ENCODE data around the gene PPP1R9A.

Gene PPP1R9A

GRCh38 chr7:95088536-95089215, 181.3 kb downstream of the PPP1R9A start:
- Histone ChIP-seq H3K9ac (ENCODE audit: low read length) (no peak overlapping the region), H3K36me3 (ENCODE audit: control insufficient read depth, insufficient read depth, low read length, severe bottlenecking) (no peaks in the 10 kb centered on the region), H3K4me3 (ENCODE audit: low read length) (no peak overlapping the region), H3K27me3 (replicated peaks; ENCODE audit: control insufficient read depth, insufficient read depth, low read length) (no peaks in the 10 kb centered on the region), H3K4me1 (ENCODE audit: control insufficient read depth, insufficient read depth, low read length) (no peaks in the 10 kb centered on the region), H3K9me3 (ENCODE audit: control insufficient read depth, low read length) (no peaks in the 10 kb centered on the region)
- no peak for DNase-seq (ENCODE audit: low read depth)

- Histone ChIP-seq H3K9me3 (ENCODE audit: control insufficient read depth, low read length) (no peaks in the 10 kb centered on the region), H3K4me3 (ENCODE audit: low read length) (no peak overlapping the region), H3K27me3 (replicated peaks; ENCODE audit: control insufficient read depth, insufficient read depth, low read length) (no peaks in the 10 kb centered on the region), H3K4me1 (ENCODE audit: control insufficient read depth, insufficient read depth, low read length) (no peaks in the 10 kb centered on the region), H3K9ac (ENCODE audit: low read length) (no peak overlapping the region), H3K36me3 (ENCODE audit: control insufficient read depth, insufficient read depth, low read length, severe bottlenecking) (no peaks in the 10 kb centered on the region)
- no peak for DNase-seq (ENCODE audit: low read depth)
Measured at GRCh38 chr7:95089414-95090315, 182.3 kb downstream of the PPP1R9A start.

GRCh38 chr7:95092324-95092723, 184.9 kb downstream of the PPP1R9A start:
- no peak for DNase-seq (ENCODE audit: low read depth)
- no peak overlapping the region for H3K4me3 ChIP-seq (ENCODE audit: low read length)

GRCh38 chr7:95095259-95095965, 188.0 kb downstream of the PPP1R9A start:
- Histone ChIP-seq H3K4me1 (ENCODE audit: control insufficient read depth, insufficient read depth, low read length) (peaks cover 13% of the 10 kb centered on the region), H3K9me3 (ENCODE audit: control insufficient read depth, low read length) (no peaks in the 10 kb centered on the region), H3K9ac (ENCODE audit: low read length) (no peak overlapping the region), H3K36me3 (ENCODE audit: control insufficient read depth, insufficient read depth, low read length, severe bottlenecking) (no peaks in the 10 kb centered on the region), H3K27me3 (replicated peaks; ENCODE audit: control insufficient read depth, insufficient read depth, low read length) (no peaks in the 10 kb centered on the region), H3K4me3 (ENCODE audit: low read length) (no peak overlapping the region)
- no peak for DNase-seq (ENCODE audit: low read depth)

More at GRCh38 chr7:95092324-95092723, 184.9 kb downstream of the PPP1R9A start:
- no peak overlapping the region for H3K9ac ChIP-seq (ENCODE audit: low read length)
- no peaks in the 10 kb centered on the region for H3K27me3 ChIP-seq (replicated peaks; ENCODE audit: control insufficient read depth, insufficient read depth, low read length)
- H3K4me1 ChIP-seq (ENCODE audit: control insufficient read depth, insufficient read depth, low read length), result peaks cover 13% of the 10 kb centered on the region
- H3K9me3 ChIP-seq (ENCODE audit: control insufficient read depth, low read length), result no peaks in the 10 kb centered on the region
- no peaks in the 10 kb centered on the region for H3K36me3 ChIP-seq (ENCODE audit: control insufficient read depth, insufficient read depth, low read length, severe bottlenecking)

GRCh38 chr7:95095966-95096540, 188.7 kb downstream of the PPP1R9A start:
- Histone ChIP-seq H3K4me3 (ENCODE audit: low read length) (no peak overlapping the region), H3K9ac (ENCODE audit: low read length) (no peak overlapping the region), H3K36me3 (ENCODE audit: control insufficient read depth, insufficient read depth, low read length, severe bottlenecking) (no peaks in the 10 kb centered on the region), H3K27me3 (replicated peaks; ENCODE audit: control insufficient read depth, insufficient read depth, low read length) (no peaks in the 10 kb centered on the region), H3K4me1 (ENCODE audit: control insufficient read depth, insufficient read depth, low read length) (peaks cover 13% of the 10 kb centered on the region), H3K9me3 (ENCODE audit: control insufficient read depth, low read length) (no peaks in the 10 kb centered on the region)
- DNase-seq (ENCODE audit: low read depth), result peak; percentile 1

- no peak overlapping the region for H3K9ac ChIP-seq (ENCODE audit: low read length)
- no peak overlapping the region for H3K4me3 ChIP-seq (ENCODE audit: low read length)
- no peaks in the 10 kb centered on the region for H3K9me3 ChIP-seq (ENCODE audit: control insufficient read depth, low read length)
- DNase-seq (ENCODE audit: low read depth), result no peak
- no peaks in the 10 kb centered on the region for H3K27me3 ChIP-seq (replicated peaks; ENCODE audit: control insufficient read depth, insufficient read depth, low read length)
- peaks cover 13% of the 10 kb centered on the region for H3K4me1 ChIP-seq (ENCODE audit: control insufficient read depth, insufficient read depth, low read length)
- H3K36me3 ChIP-seq (ENCODE audit: control insufficient read depth, insufficient read depth, low read length, severe bottlenecking), result no peaks in the 10 kb centered on the region
Measured at GRCh38 chr7:95097291-95097690, 189.9 kb downstream of the PPP1R9A start.

- no peaks in the 10 kb centered on the region for H3K36me3 ChIP-seq (ENCODE audit: control insufficient read depth, insufficient read depth, low read length, severe bottlenecking)
- H3K4me1 ChIP-seq (ENCODE audit: control insufficient read depth, insufficient read depth, low read length), result peaks cover 13% of the 10 kb centered on the region
- no peak overlapping the region for H3K9ac ChIP-seq (ENCODE audit: low read length)
- no peaks in the 10 kb centered on the region for H3K9me3 ChIP-seq (ENCODE audit: control insufficient read depth, low read length)
- H3K4me3 ChIP-seq (ENCODE audit: low read length), result no peak overlapping the region
- no peak for DNase-seq (ENCODE audit: low read depth)
- no peaks in the 10 kb centered on the region for H3K27me3 ChIP-seq (replicated peaks; ENCODE audit: control insufficient read depth, insufficient read depth, low read length)
Measured at GRCh38 chr7:95097851-95098250, 190.5 kb downstream of the PPP1R9A start.

- no peaks in the 10 kb centered on the region for H3K27me3 ChIP-seq (replicated peaks; ENCODE audit: control insufficient read depth, insufficient read depth, low read length)
- H3K9me3 ChIP-seq (ENCODE audit: control insufficient read depth, low read length), result no peaks in the 10 kb centered on the region
- H3K4me1 ChIP-seq (ENCODE audit: control insufficient read depth, insufficient read depth, low read length), result peaks cover 13% of the 10 kb centered on the region
- no peak for DNase-seq (ENCODE audit: low read depth)
- H3K36me3 ChIP-seq (ENCODE audit: control insufficient read depth, insufficient read depth, low read length, severe bottlenecking), result no peaks in the 10 kb centered on the region
- no peak overlapping the region for H3K9ac ChIP-seq (ENCODE audit: low read length)
- no peak overlapping the region for H3K4me3 ChIP-seq (ENCODE audit: low read length)
Measured at GRCh38 chr7:95099106-95099505, 191.7 kb downstream of the PPP1R9A start.

GRCh38 chr7:95101422-95101821, 194.0 kb downstream of the PPP1R9A start:
- Histone ChIP-seq H3K4me3 (ENCODE audit: low read length) (no peak overlapping the region), H3K36me3 (ENCODE audit: control insufficient read depth, insufficient read depth, low read length, severe bottlenecking) (no peaks in the 10 kb centered on the region), H3K4me1 (ENCODE audit: control insufficient read depth, insufficient read depth, low read length) (peaks cover 17% of the 10 kb centered on the region), H3K27me3 (replicated peaks; ENCODE audit: control insufficient read depth, insufficient read depth, low read length) (no peaks in the 10 kb centered on the region), H3K9me3 (ENCODE audit: control insufficient read depth, low read length) (no peaks in the 10 kb centered on the region), H3K9ac (ENCODE audit: low read length) (no peak overlapping the region)
- no peak for DNase-seq (ENCODE audit: low read depth)

GRCh38 chr7:95102662-95103061, 195.3 kb downstream of the PPP1R9A start:
- Histone ChIP-seq H3K4me3 (ENCODE audit: low read length) (no peak overlapping the region), H3K27me3 (replicated peaks; ENCODE audit: control insufficient read depth, insufficient read depth, low read length) (no peaks in the 10 kb centered on the region), H3K9ac (ENCODE audit: low read length) (no peak overlapping the region), H3K9me3 (ENCODE audit: control insufficient read depth, low read length) (no peaks in the 10 kb centered on the region), H3K4me1 (ENCODE audit: control insufficient read depth, insufficient read depth, low read length) (peaks cover 20% of the 10 kb centered on the region), H3K36me3 (ENCODE audit: control insufficient read depth, insufficient read depth, low read length, severe bottlenecking) (no peaks in the 10 kb centered on the region)
- DNase-seq (ENCODE audit: low read depth), result peak; percentile 18

GRCh38 chr7:95104739-95105138, 197.3 kb downstream of the PPP1R9A start:
- Histone ChIP-seq H3K36me3 (ENCODE audit: control insufficient read depth, insufficient read depth, low read length, severe bottlenecking) (no peaks in the 10 kb centered on the region), H3K27me3 (replicated peaks; ENCODE audit: control insufficient read depth, insufficient read depth, low read length) (no peaks in the 10 kb centered on the region), H3K9ac (ENCODE audit: low read length) (no peak overlapping the region), H3K9me3 (ENCODE audit: control insufficient read depth, low read length) (no peaks in the 10 kb centered on the region), H3K4me1 (ENCODE audit: control insufficient read depth, insufficient read depth, low read length) (peaks cover 20% of the 10 kb centered on the region), H3K4me3 (ENCODE audit: low read length) (no peak overlapping the region)
- DNase-seq (ENCODE audit: low read depth), result no peak
